Measurements from ENCODE around the gene KCNT1. TPM values are rescaled to one million over a fixed set of nuclear protein-coding genes. Genes with fewer than 3 reads are reported as not detected.
"Not testable (repeated sequence)": the region's sequence is repeated elsewhere in the genome, so short reads cannot be mapped to it uniquely, and the experiment has no call there.

Gene KCNT1
- total RNA-seq, 1 experiment from 2014 or later: not detected

DNA sequence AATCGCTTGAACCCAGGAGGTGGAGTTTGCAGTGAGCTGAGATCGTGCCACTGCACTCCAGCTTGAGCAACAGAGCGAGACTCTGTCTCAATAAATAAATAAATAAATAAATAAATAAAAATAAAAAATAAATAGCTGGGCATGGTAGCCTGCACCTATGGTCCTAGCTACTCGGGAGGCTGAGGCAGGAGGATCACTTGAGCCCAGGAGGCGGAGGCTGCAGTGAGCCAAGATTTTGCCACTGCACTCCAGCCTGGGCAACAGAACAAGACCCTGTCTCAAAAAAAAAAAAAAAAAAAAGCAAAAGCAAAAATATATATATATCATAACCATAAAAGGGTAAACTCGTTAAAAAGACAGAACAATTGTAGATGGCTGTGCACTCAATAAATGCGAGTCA, 29.2 kb upstream of the KCNT1 start:
- not testable (repeated sequence) for DNase-seq (ENCODE audit: low read depth)

DNA sequence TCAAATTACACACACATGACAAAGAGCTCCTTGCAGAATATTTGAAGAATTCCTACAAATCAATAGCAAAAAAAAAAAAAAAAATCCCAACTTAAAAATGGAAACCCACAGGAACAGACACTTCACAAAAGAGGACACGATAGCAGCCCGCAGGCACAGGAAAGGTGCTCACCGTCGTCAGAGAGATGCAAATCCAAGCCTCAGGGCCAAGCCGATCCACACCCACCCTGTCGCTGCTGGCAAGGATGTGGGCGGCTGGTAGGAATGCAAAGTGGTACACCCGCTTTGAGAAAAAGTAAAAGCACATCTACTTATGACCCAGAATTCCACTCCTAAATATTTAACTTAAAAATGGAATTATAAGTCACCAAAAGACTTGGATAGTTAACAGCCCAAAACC, 28.0 kb upstream of the KCNT1 start:
- no peak for DNase-seq (ENCODE audit: low read depth)

DNA sequence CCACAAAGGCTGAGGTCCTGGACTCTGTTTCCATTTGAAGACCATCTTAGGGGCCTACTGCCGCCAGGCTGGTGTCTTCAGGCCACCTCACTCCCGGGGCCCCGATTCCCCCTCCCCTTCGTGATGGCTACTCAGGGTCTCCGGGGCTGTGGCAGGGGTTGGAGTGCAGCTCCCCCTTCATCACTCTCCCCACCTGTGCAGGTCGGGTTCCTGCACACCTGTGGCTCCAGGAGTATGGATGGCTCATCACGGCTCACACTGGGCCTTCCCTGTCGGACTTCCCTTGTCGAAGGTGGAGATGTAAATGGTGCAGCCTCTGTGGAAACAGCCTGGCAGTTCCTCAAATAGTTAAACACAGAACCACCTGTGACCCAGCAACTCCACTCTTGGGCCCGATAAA, 27.0 kb upstream of the KCNT1 start:
- DNase-seq (ENCODE audit: low read depth): no peak

DNA sequence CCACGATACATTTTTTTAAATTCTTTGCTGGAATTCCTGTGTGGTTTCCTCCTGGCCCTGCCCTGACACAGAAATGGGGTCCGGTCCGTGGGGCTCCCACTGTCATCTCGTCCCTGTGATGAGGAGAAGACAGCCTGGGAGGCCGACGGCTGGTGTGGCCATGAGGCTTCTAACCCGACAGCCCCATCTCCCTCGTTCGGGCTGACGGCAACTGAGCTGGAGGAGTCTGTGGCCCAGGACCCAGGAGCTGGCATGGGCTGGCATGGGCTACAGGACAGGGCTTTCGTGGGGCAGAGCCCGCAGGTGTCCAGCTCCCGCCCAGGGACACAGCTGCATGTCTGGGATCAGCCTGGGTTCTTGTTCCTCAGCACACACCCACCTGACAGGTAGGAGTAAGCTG, 25.1 kb upstream of the KCNT1 start:
- DNase-seq (ENCODE audit: low read depth): no peak

DNA sequence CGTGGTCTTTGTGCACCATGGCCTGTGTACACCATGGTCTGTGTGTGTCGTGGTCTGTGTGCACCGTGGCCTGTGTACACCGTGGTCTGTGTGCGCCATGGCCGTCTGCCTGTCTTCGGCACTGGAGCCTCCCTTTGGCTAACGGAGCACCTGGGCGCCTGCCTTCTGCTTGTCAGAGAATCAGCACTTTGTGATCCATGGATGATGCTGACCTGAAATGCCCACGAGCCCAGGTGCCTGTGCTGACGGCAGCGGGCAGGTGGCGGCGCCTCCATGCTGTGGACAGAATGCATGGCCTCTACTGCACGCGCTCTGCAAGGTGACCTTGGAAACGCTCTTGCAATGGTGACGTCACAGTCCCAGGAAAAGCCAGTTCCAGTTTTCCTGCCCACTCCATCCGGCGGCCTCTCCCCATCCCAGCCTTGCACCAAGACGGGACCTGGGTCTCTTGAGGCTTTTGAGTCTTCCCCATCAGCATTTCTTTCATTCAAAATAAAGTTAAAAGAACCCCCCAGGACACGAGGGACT, 24.3 kb upstream of the KCNT1 start:
- no peak for DNase-seq (ENCODE audit: low read depth)

DNA sequence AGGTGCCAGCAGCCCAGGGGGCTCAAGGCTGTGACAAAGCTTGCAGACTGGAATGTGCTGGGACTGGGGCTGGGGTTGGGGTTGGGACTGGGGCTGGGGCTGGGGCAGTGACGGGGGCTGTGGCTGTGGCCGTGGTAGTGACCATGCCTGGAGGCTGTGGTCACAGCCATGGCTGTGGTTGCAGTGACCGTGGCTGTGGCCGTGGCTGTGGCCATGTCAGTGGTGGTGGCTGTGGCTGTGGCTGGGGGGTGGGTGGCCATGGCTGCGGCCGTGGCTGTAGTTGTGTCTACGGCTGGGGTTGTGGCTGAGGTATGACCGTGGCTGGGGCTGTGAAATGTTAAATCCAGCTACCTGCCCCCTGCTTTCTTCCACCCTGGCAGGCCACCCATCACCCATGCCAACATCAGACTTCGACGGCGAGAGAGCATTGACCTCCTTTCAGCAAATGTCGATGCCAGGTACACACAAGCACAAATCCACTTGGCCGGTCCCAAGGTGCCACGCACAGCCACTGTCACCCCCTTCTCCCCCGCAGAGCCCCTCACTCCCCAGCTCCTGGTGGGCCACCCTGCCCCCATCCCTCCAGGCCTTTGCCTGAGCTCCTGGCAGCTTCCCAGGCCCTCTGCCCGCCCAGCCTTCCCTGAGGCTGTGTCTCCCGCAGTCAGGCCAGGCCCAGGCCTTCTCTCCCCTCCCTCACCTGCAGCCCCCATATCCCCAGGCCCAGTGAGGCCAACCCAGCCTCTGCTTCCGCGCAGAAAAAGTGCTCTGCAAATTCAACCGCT, 23.6 kb upstream of the KCNT1 start:
- DNase-seq (ENCODE audit: low read depth): no peak

DNA sequence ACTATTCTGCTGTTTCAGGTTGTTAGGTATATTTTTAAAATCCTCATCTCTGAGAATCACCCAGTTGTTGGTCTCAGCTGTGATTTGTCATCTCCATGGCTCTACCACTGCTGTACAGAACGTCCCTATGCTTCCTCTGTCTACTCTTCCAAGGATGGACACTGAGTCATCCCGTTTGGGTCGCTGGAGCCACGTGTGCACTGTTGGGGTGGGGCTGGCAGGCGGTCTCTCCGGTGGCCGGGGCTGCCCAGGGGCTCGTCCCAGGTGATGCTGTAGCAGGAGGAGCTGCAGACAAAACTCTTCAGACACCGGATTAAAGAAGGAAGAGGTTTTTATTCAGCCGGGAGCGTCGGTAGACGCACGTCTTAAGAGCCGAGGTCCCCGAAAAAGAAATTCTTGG, 21.9 kb upstream of the KCNT1 start:
- peak; percentile 1 for DNase-seq (ENCODE audit: low read depth)

DNA sequence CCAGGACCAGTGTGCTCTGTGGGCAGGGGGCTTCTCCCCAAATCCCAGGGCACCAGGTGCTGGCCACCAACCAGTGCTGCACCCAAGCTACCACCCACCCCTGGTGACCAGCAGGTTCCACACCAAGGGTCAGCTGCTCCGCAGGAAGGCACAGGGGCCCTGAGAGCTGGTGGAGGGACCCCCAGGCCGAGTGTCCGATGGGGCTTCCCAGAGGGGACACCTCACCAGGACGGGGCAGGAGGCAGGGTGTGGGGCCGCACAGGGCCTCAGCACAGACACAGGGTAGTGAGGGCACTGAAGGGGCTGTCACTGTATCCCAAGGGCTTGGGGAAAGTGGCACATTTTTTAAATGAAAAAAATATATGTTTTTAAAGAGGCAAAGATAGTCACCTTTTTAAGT, 20.8 kb upstream of the KCNT1 start:
- no peak for DNase-seq (ENCODE audit: low read depth)

DNA sequence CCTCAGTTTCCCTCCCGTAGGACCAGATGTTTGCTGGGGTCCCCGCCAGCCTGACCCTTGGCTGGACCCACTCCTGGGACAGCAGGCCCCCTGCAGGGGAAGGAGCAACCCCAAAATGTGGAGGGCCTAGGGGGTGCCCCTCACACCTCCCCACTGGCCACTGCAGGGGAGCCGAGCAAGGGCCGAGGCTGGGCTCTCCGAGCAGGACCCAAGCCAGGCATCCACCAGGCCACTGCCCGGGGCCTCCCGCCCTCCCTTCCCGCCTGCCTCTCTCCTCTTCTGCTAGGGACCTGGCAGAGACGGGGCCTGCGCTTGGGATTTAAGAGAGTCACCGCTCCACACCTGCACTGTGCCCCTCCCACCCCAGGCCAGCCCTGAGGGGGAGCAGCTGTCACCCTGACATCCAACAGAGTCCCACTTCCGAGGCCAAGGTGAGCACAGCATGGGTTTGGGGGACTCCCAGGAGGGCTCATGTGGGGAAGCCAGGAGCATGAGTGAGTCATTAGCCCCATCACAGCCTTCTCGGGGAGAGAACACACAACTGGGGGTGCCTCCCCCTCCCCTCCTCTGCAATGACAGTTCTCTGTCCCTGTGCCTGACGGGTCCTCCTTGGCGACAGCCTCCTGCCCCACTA, 18.5 kb upstream of the KCNT1 start:
- no peak for DNase-seq (ENCODE audit: low read depth)

DNA sequence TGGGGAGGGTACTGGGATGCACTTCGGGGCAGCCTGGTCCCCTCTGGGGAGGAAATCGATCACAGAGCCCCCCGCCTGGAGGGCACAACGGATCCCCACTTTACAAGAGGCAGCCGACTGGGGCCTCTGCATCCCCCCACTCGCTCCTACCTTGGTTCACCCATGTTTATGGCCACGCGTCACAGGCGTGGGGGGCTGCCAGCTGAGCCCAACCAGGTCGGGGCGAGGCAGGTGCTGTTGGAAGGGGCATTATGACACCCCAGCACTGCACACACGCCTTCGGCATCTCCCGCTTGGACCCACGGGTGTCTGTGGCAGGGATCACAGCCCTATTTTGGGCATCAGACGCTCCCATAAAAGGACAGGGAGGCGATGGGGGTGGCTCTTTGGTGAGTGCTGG, 17.3 kb upstream of the KCNT1 start:
- no peak for DNase-seq (ENCODE audit: low read depth)

DNA sequence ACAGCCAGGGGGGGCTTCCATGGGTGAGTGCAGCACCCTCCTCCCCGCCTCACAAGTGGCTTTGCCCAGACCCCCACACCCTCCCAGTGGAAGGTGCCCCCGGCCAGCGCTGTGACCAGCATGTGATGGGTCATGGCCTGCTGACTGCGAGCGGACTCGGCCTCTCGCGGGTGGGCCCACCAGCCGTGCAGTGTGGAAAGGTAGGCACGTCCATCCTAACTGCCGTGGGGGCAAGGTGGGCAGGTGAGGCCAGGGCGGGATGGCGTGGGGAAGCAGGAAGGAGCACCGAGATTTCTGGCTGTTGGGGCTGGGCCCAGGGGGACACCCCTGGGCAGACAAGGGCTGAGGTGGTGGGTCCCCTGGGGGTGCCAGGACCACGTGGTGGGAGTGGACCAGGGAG, 14.8 kb upstream of the KCNT1 start:
- no peak for DNase-seq (ENCODE audit: low read depth)

DNA sequence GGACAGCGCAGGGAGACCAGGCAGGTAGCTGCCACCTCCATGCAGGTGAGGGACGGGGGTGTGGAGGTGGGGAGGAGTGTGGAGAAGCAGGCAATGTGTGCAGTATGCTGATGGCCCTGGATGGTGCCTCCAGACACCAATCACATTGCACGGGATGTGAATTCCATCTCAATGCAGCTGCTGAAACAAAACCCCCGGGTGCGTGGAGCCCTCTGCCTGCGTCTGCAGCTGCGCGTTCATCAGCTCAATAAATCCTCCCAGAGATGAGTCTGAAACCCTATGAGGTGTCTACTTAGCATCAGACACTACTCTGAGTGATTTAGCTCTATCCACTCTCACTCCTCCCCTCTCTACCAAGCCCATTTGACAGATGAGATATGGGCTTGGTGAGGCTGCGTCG, 13.0 kb upstream of the KCNT1 start:
- DNase-seq (ENCODE audit: low read depth): no peak

DNA sequence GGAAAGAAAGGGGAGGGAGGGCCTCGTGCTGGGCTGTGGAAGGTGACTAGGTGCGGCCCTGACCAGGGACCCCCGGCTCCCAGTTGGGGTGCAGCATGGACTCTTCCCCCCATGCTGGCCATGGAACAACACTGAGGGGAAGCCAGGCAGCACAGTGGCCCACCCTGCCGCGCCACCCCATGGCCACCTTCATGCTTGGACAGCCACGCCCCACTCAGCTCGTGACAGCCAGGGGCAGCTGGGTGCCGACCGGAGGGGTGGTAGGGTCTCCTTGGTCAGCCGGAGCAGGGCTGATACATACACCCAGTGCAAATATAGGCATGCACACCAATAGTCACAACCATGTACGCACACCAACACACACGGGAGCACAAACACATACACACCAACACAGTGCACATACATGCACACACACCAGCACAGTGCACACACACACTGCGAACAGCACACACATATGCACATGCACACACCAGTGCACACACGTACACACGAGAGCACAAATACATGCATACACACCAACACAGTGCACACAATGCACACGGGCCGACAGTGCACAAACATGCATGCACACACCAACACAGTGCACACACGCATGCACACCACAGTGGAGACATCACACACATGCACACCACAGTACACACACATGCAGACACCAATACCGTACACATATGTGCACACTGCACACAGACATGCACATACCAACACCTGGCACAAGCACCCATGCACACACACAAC, 11.0 kb upstream of the KCNT1 start:
- DNase-seq (ENCODE audit: low read depth): no peak

DNA sequence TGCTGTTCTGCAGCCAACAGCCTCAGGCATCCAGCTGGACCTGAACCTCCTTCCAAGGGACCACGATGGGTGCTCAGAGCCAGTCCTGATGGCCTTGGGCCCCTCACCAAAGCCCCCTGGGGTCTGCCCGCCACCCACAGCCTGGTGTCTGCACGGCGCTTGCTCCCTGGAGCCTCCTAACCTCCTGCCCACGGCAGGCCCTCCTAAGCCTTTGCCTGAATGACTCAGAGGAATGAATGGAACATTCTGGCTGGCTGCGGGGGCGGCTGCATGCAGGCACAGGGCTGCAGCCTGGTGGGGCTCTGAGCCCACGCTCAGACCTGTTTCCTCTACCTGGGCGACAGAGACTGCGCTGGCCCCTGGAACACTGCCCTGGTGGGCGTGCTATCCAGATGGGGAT, 9.6 kb upstream of the KCNT1 start:
- DNase-seq (ENCODE audit: low read depth): no peak

DNA sequence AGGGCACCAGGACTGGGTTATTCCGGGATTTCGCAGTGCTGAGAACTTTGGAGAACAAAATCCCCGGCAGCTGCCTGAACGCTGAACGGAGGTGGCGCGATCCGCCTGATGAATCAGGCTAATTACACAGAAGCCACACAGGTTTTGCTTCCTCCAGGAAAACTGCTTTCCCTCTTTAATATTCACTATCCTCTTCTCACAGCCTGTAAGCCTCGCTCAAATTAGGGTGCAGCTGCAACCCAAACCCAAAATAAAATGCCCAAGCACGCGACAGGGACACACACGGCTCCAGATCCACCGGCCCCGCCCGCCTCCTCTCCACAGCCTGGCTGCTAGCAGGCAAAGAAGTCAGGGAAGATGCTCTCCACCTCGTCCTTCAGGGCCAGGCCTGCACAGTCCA, 8.7 kb upstream of the KCNT1 start:
- no peak for DNase-seq (ENCODE audit: low read depth)

DNA sequence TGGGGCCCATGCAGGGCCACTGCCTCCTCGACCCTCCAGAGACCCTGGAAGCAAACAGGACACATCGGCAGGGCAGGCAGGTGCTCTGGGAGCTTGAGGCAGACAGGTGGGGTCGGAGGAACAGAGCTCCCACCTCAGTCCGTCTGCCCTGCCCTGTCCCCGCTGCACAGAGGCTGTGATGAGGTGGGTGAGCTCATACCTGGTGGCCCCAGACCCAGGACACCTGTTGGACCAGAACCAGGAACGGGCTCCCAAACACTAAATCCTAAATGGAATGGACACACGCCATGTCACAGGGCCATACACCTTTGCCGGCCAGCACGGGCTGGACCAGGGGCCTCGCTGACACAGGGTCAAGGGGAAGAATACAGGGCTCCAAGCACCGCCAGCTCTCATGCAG, 8.2 kb upstream of the KCNT1 start:
- no peak for DNase-seq (ENCODE audit: low read depth)

DNA sequence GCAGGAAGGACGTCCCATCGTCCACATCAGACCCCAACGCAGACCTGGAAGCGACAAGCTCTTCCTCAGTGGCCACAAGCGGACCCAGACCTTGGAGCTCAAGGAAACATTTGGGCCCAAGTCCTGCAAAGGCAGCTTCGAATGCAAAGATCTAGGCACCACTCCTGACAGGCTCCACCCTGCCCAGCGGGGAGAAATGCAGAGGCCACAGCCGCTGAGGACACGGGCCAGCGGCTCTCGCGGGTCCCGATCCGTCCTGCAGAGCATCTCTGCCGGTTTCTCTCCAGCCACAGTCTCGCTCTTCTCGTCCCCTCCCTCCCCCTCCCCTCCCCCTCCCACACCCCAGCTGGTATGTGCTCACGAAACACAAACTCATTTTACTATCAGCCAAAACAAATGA, 7.6 kb upstream of the KCNT1 start:
- DNase-seq (ENCODE audit: low read depth): no peak

DNA sequence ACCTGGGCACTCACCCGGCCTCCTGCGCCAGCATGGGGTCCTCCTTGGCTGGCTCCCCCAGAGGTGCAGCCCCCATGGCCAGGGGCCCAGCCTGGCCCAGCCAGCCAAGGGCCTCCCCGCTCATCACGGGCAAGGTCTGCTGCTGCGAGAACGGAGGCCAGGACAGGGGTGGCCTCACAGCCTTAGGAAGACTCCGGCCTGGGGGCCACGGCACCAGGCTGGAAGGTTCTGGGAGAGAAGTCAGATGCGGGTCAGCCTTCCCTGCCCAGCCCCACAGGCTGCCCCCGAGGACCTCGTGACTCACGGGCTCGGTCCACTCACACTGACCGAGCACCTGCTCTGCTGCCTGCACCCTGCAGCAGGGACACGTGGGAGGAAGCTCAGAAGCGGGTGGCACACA, 6.9 kb upstream of the KCNT1 start:
- DNase-seq (ENCODE audit: low read depth): no peak

DNA sequence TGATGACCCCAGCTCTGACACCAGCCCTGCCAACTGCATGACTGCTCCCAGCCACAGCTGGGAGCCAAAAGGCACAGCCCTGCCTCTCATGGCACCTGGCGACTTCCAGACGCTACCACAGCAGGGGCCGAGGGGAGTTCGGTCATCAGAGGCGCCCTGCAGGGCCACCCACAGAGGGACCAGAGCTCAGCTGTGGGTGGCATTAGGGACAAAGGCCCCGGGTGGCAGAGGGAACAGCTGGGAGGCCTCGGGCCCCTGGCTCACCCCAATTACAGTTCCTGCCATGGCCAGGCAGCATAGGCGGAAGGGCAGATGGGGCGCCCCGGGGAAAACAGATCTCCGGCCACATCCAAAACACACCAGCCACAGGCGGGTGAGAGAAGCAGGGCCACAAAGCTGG, 6.3 kb upstream of the KCNT1 start:
- DNase-seq (ENCODE audit: low read depth): no peak

DNA sequence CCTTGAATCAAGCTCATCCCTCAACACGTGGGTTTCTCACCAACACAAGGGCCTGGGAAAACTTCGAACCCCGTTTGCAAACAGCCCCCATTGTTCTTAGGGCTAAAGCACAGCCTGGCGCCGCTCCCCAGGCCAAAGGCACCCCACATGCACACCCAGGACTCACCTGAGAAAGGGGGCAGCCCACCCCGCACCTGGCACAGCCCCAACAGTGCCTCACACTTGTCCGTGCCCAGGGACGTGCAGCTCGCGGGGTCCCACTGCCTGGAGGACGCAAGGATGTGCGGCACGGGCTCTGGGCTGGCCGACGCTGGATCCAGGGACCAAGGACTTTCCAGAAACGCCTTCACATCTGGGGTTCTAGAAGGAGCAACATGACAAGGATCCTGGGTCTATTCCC, 5.5 kb upstream of the KCNT1 start:
- no peak for DNase-seq (ENCODE audit: low read depth)

DNA sequence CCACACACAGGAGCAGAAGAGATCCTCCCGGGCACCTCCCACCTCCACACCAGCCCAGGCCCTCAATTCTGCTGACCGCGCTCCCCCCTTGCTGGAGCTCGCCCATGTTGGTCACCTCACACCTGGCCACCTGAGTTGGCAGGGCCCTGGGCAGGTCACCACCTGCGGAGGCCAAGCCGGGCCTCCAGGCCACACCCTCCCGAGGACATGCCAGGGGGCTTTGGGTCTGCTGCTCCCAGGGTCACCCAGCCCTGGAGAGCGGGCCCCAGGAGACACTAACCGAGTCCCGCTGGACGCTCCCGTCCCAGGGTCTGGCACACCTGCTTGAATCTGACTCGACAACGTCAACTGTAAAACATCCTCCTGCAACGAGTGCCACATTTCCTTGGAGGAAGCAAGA, 4.8 kb upstream of the KCNT1 start:
- no peak for DNase-seq (ENCODE audit: low read depth)

DNA sequence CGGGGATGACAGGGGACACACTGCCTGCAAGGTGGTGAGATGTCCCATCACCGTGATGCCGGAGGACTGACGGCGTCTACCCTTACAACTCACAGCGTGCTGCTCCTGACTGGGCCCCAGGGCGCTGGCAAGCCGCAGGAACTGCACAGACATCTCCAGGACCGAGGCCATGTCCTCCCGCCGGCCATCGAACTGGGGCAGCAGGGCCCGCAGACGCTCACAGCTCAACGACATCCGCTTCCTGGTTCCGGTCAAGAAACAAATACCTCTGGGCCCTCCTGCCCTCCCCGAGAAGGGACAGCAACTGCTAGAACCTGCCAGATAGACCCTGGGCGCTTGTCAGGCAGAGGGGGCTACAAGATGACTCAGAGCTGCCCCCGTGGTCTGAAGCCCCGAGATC, 3.7 kb upstream of the KCNT1 start:
- DNase-seq (ENCODE audit: low read depth): no peak

DNA sequence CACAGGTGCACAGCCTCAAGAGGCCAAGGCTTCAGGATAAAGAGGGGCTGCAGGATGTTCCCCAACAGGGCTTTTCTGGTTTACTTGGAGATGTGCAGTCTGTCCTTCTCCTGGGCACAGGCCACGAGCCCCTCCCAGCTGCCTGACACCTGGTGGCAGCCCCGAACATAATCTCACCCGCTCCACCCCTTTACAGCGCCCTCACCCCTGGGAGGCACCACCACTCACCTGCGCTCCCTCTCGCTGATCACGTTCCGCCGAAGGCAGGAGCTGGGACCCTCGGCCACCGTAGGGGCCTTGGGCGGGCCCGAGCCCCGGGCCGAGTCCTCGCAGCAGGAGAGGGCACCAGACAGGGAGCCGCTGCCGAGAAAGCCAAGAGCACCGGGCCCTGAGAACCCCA, 3.2 kb upstream of the KCNT1 start:
- no peak for DNase-seq (ENCODE audit: low read depth)
